ENCODE data around the gene MGRN1. TPM values are rescaled to one million over a fixed set of nuclear protein-coding genes. Genes with fewer than 3 reads are reported as not detected.

The MGRN1 gene
- total RNA-seq: 79.7 and 83.1 TPM in 2 replicates
- long read RNA-seq, full-length matches to known transcripts: 1 of 3 reads
- long read RNA-seq, partial matches to known transcripts: 0 of 3 reads
- long read RNA-seq, other reads (novel, unspliced or antisense): 2 of 3 reads

- peak; percentile 85 for DNase-seq (ENCODE audit: low read depth, low spot score)
- Mint-ChIP-seq H3K27me3 (ENCODE audit: low read depth) (no peaks in the 10 kb centered on the region), H3K27ac (ENCODE audit: unreplicated experiment) (peak within 1 kb of the TSS; percentile 100), H3K36me3 (ENCODE audit: low read depth) (peaks cover 3% of the 10 kb centered on the region), H3K4me1 (peaks cover 27% of the 10 kb centered on the region), H3K4me3 (peak within 1 kb of the TSS; percentile 99), H3K9me3 (no peaks in the 10 kb centered on the region)
- peak; percentile 98 for TF ChIP-seq CTCF (conservative IDR thresholded peaks at IDR 0.05)
Observed at GRCh38 chr16:4624015-4624826, at the start of gene MGRN1. Gene MGRN1 (plus strand): TSS chr16:4624826. CDS start chr16:4624961, 135 bp downstream.

- Mint-ChIP-seq H3K36me3 (ENCODE audit: low read depth) (no peaks in the 10 kb centered on the region), H3K27ac (ENCODE audit: unreplicated experiment) (no peak overlapping the region), H3K9me3 (no peaks in the 10 kb centered on the region), H3K4me1 (no peaks in the 10 kb centered on the region), H3K4me3 (no peak overlapping the region), H3K27me3 (ENCODE audit: low read depth) (peaks cover 2% of the 10 kb centered on the region)
- TF ChIP-seq CTCF (conservative IDR thresholded peaks at IDR 0.05): no peak
- no peak for DNase-seq (ENCODE audit: low read depth, low spot score)
Observed at GRCh38 chr16:4574919-4575705, 49.5 kb upstream of the MGRN1 start.

GRCh38 chr16:4576008-4576407, 48.6 kb upstream of the MGRN1 start:
- TF ChIP-seq CTCF (conservative IDR thresholded peaks at IDR 0.05): no peak
- Mint-ChIP-seq H3K36me3 (ENCODE audit: low read depth) (no peaks in the 10 kb centered on the region), H3K4me3 (no peak overlapping the region), H3K9me3 (no peaks in the 10 kb centered on the region), H3K27me3 (ENCODE audit: low read depth) (peaks cover 2% of the 10 kb centered on the region), H3K4me1 (no peaks in the 10 kb centered on the region), H3K27ac (ENCODE audit: unreplicated experiment) (no peak overlapping the region)
- DNase-seq (ENCODE audit: low read depth, low spot score): no peak

DNA sequence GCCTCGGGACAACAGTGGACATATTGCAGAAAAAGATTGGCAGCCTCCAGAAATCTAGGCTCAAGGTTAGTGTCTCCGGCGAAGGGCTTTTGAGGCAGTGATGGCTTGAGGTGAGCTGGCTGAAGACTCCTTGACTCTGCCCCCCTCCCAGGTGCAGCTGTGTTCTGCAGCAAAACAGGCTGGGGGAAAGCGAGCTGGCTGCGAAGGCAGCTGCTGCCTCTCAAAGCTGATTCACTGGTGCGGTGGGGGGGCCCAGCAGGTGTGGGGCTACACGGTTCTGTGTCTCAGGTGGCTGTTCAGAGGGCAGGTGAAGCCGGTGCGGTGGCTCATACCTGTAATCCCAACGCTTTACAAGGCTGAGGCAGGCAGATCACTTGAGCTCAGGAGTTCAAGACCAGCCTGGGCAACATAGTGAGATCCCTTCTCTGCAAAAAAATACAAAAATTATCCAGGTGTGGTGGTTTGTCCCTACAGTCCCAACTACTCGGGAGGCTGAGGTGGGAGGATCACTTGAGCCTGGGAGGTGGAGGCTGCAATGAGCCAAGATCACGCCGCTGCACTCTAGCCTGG, 45.6 kb upstream of the MGRN1 start:
- TF ChIP-seq CTCF (conservative IDR thresholded peaks at IDR 0.05): no peak
- Mint-ChIP-seq H3K4me3 (no peak overlapping the region), H3K27me3 (ENCODE audit: low read depth) (no peaks in the 10 kb centered on the region), H3K9me3 (no peaks in the 10 kb centered on the region), H3K4me1 (no peaks in the 10 kb centered on the region), H3K36me3 (ENCODE audit: low read depth) (no peaks in the 10 kb centered on the region), H3K27ac (ENCODE audit: unreplicated experiment) (no peak overlapping the region)
- DNase-seq (ENCODE audit: low read depth, low spot score): no peak

DNA sequence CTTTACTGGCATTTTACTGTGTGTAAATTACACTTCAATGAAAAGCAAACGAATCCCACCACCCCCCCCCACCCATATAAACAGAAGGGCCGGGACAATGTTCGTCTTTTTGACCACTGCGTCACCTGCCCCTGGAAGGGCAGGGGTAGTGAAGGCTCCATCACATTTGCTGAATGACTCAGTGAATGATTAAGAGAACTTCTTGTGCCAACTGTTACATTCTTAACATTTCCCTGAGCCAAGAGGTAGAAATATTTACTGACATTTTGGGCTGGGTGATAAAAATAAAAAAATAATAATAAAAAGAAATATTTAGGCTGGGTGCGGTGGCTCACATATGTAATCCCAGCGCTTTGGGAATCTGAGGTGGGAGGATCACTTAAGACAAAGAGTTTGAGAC, 44.4 kb upstream of the MGRN1 start:
- H3K27ac Mint-ChIP-seq (ENCODE audit: unreplicated experiment): no peak overlapping the region
- no peaks in the 10 kb centered on the region for H3K4me1 Mint-ChIP-seq
- H3K36me3 Mint-ChIP-seq (ENCODE audit: low read depth): no peaks in the 10 kb centered on the region
- H3K9me3 Mint-ChIP-seq: no peaks in the 10 kb centered on the region
- DNase-seq (ENCODE audit: low read depth, low spot score): no peak
- no peak overlapping the region for H3K4me3 Mint-ChIP-seq
- no peaks in the 10 kb centered on the region for H3K27me3 Mint-ChIP-seq (ENCODE audit: low read depth)
- no peak for TF ChIP-seq CTCF (conservative IDR thresholded peaks at IDR 0.05)
